Coronary artery (tissue), 2 donors: ENCODE measurements around the gene MITF.

Experiments
- DNase-seq: peaks from one replicate; pipeline ENCODE4 v3.0.0-alpha.2; 2017; ENCODE audit warnings: low spot score
- H3K27ac ChIP-seq, 2 donors: fragments of 200-600 bp; sonication (generic); one replicate each; pipeline ENCODE4 v1.5.1; 2016 to 2019
- H3K4me3 ChIP-seq: fragments of 200-600 bp; sonication (generic); 2 replicates; pipeline ENCODE4 v1.5.1; 2016; ENCODE audit warnings: mild to moderate bottlenecking, moderate library complexity
- CTCF ChIP-seq: fragments of 200-600 bp; sonication (generic); IDR thresholded peaks from one replicate; pipeline ENCODE4 v1.5.1; 2019; ENCODE audit warnings: antibody characterized with exemption

Gene MITF

DNA sequence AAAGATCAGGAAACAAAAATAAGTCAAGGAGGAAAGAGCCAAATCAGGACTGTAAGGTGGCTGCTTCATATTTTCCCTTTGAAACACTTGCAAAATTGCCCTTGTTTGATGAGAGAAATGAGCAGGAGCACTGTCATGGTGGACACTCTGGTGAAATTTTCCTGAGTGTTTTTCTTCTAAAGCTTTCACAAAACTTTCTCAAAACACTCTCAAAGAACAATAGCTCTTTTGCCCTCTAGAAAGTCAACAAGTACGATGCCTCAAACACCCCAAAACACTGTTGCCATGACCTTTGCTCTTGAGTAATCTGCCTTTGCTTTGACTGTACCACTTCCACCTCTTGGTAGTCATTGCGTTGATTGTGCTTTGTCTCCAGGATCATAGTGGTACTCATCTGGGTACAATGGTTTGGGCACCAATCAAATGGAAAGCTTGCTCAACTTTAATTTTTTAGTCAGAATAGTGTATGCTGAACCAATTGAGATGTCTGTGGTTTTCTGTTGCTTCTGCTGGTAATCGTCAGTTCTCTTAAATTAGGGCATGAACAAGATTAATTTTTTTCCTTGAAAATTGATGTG is 13.2 kb upstream of the MITF start:
- no peak for TF ChIP-seq CTCF
- Histone ChIP-seq H3K27ac (no peak overlapping the region), H3K4me3 (no peak overlapping the region)
- no peak for DNase-seq

DNA sequence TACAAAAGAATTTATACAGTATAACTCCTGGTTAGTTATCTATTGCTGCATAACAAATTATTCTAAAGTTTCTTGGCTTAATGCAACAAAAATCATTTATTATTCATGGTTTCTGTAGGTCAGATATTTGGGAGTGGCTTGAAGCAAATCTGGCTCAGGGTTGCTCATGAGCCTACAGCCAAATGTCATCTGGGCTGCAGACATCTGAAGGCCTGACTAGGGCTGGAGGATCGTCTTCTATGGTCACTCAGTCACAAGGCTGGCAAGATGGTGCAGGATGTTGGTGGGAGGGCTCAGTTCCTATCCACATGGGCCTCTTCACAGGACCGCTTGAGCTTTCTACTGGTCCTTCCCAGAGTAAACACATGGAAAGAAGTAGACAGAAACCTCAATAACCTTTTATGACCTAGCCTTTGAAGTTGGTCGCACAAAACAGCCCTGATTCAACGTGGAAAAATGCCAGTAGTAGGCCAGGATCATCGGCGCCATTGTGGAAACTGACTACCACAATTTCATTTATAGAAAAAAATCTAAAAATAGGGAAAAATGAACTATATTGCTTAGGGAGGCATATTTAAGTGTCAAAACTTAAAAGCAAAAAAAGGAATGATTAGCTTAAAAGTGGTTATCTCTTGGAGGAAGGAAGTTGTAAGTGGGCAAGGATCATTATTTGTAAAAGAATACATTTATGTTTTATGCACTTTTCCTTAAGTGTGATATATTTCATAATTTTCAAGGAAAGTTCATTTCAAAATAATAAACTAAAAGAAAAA is 9.9 kb upstream of the MITF start:
- TF ChIP-seq CTCF: no peak
- Histone ChIP-seq H3K27ac (no peak overlapping the region), H3K4me3 (no peak overlapping the region)
- no peak for DNase-seq

- no peak for DNase-seq
- TF ChIP-seq CTCF: no peak
- H3K4me3 ChIP-seq: no peak overlapping the region
- H3K27ac ChIP-seq: no peak overlapping the region
These were observed 8.2 kb upstream of the MITF start for GRCh38 chr3:69731080-69731479.

DNA sequence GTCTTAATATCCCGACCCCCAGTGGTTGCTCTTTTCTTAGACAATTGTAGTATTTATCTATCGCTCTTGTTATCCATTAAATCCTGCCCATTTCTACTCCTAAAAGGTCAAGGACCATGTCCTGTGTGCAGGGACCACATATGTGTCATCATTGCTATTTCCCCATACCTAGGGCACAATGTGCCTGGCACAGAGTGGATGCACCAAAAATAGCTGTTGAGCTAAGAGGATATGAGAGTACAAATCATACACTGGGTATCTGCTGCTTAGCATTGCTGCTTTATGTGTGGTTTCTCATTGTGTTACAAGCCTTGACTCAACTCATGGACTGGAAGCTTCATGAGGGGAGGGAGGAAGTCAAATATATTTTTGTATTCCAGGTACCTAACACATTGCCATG is 3.4 kb upstream of the MITF start:
- H3K4me3 ChIP-seq: no peak overlapping the region
- no peak for DNase-seq
- H3K27ac ChIP-seq: no peak overlapping the region
- TF ChIP-seq CTCF: no peak

GRCh38 chr3:69737392-69737791 is 1.9 kb upstream of the MITF start:
- Histone ChIP-seq H3K27ac (no peak overlapping the region), H3K4me3 (no peak overlapping the region)
- DNase-seq: no peak
- no peak for TF ChIP-seq CTCF

DNA sequence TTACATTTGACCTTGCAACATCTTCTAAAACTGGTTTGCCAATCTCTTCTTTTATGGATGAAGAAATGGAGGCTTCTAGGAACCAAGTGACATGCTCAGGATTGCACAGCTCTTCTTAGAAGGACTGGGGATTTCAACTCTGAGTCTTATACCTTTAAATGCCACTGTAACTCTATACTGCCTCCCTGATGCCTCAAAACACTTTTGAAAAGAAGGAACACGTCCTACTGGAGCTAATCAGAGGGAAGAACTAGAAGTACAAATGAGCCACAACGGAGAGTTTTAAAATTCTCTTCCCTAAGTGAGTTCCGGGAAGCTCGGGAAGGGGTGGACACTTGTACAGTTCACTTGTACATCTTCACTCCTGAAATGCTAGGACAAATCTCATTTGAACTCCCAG is 949 bp upstream of the MITF start:
- no peak for TF ChIP-seq CTCF
- DNase-seq: no peak
- peak overlapping the region in 1 of 2 donors; percentile 87 for H3K27ac ChIP-seq
- H3K4me3 ChIP-seq: peak overlapping the region; percentile 98

- TF ChIP-seq CTCF: no peak
- H3K4me3 ChIP-seq: peak overlapping the region; percentile 98
- peak; percentile 74 for DNase-seq
- H3K27ac ChIP-seq: peak overlapping the region; percentile 69 to 87
These were observed 433 bp upstream of the MITF start for GRCh38 chr3:69738859-69739203.
